Measurements from ENCODE around the gene HORMAD2. TPM values are rescaled to one million over a fixed set of nuclear protein-coding genes. Genes with fewer than 3 reads are reported as not detected.
A peak's percentile ranks its signal among the peaks of the same experiment; 100 is the strongest.

HORMAD2 gene
- total RNA-seq, 1 experiment from 2014 or later: not detected

- H3K27ac ChIP-seq: no peak overlapping the region
- no TSS peak for BruUV-seq (replicated peaks)
- CTCF ChIA-PET: no interaction called here
Measured at GRCh38 chr22:30074994-30075393, 5.3 kb upstream of the HORMAD2 start.

GRCh38 chr22:30077279-30077880, 2.9 kb upstream of the HORMAD2 start:
- Histone ChIP-seq H3K4me3 (no peak overlapping the region), H3K9me2 (ENCODE audit: insufficient read depth) (no peaks in the 10 kb centered on the region), H3K36me3 (ENCODE audit: low read depth) (no peaks in the 10 kb centered on the region), H3K27ac (no peak overlapping the region), H3K79me2 (ENCODE audit: low read depth) (no peaks in the 10 kb centered on the region), H2AFZ (no peak overlapping the region), H3F3A (ENCODE audit: insufficient read depth, low read depth) (no peaks in the 10 kb centered on the region), H3K4me2 (no peak overlapping the region), H3K27me3 (ENCODE audit: insufficient read depth, low read depth) (no peaks in the 10 kb centered on the region), H3K9me3 (ENCODE audit: insufficient read depth, low read depth) (no peaks in the 10 kb centered on the region), H3K4me1 (replicated peaks; ENCODE audit: insufficient read depth) (no peaks in the 10 kb centered on the region), H4K20me1 (ENCODE audit: insufficient read depth) (no peaks in the 10 kb centered on the region)
- DNase-seq: no peak
- TF ChIP-seq CTCF (conservative IDR thresholded peaks at IDR 0.05): no peak
- TF ChIP-seq EZH2 (IDR thresholded peaks at IDR 0.05; ENCODE audit: low read depth): no peak
- ChIA-PET CTCF (no interaction called here), POLR2A (ENCODE audit: unreplicated experiment) (no interaction called here)
- no TSS peak for BruUV-seq (replicated peaks)
- intact Hi-C loops (cut with micrococcal nuclease; ENCODE audit: unreplicated experiment): no loop called here

More at GRCh38 chr22:30074994-30075393, 5.3 kb upstream of the HORMAD2 start:
- TF ChIP-seq CTCF (conservative IDR thresholded peaks at IDR 0.05) (no peak), EZH2 (IDR thresholded peaks at IDR 0.05; ENCODE audit: low read depth) (no peak)
- H3K9me3 ChIP-seq (ENCODE audit: insufficient read depth, low read depth): no peaks in the 10 kb centered on the region
- POLR2A ChIA-PET (ENCODE audit: unreplicated experiment): no interaction called here
- H2AFZ ChIP-seq: no peak overlapping the region
- no peaks in the 10 kb centered on the region for H3K27me3 ChIP-seq (ENCODE audit: insufficient read depth, low read depth)
- no peaks in the 10 kb centered on the region for H3F3A ChIP-seq (ENCODE audit: insufficient read depth, low read depth)
- intact Hi-C loops (cut with micrococcal nuclease; ENCODE audit: unreplicated experiment): no loop called here
- H4K20me1 ChIP-seq (ENCODE audit: insufficient read depth): no peaks in the 10 kb centered on the region
- no peaks in the 10 kb centered on the region for H3K36me3 ChIP-seq (ENCODE audit: low read depth)
- no peaks in the 10 kb centered on the region for H3K4me1 ChIP-seq (replicated peaks; ENCODE audit: insufficient read depth)
- no peak overlapping the region for H3K4me3 ChIP-seq
- H3K9me2 ChIP-seq (ENCODE audit: insufficient read depth): no peaks in the 10 kb centered on the region
- no peaks in the 10 kb centered on the region for H3K79me2 ChIP-seq (ENCODE audit: low read depth)
- no peak overlapping the region for H3K4me2 ChIP-seq
- DNase-seq: no peak

- CTCF ChIA-PET: no interaction called here
- no TSS peak for BruUV-seq (replicated peaks)
- intact Hi-C loops (cut with micrococcal nuclease; ENCODE audit: unreplicated experiment): no loop called here
Measured at GRCh38 chr22:30078320-30079311, 1.6 kb upstream of the HORMAD2 start.

More at GRCh38 chr22:30078320-30079311, 1.6 kb upstream of the HORMAD2 start:
- Histone ChIP-seq H3K4me2 (peak overlapping the region; percentile 80; the same call in 1 of the 2 replicates), H3K9me2 (ENCODE audit: insufficient read depth) (no peaks in the 10 kb centered on the region), H3K4me3 (no peak overlapping the region), H4K20me1 (ENCODE audit: insufficient read depth) (no peaks in the 10 kb centered on the region), H3K36me3 (ENCODE audit: low read depth) (no peaks in the 10 kb centered on the region), H3K79me2 (ENCODE audit: low read depth) (no peaks in the 10 kb centered on the region), H2AFZ (no peak overlapping the region), H3K27me3 (ENCODE audit: insufficient read depth, low read depth) (no peaks in the 10 kb centered on the region), H3F3A (ENCODE audit: insufficient read depth, low read depth) (no peaks in the 10 kb centered on the region), H3K27ac (no peak overlapping the region), H3K9me3 (ENCODE audit: insufficient read depth, low read depth) (no peaks in the 10 kb centered on the region), H3K4me1 (replicated peaks; ENCODE audit: insufficient read depth) (no peaks in the 10 kb centered on the region)
- TF ChIP-seq EZH2 (IDR thresholded peaks at IDR 0.05; ENCODE audit: low read depth) (no peak), CTCF (conservative IDR thresholded peaks at IDR 0.05) (no peak)
- POLR2A ChIA-PET (ENCODE audit: unreplicated experiment): interaction anchor here (0.6 kb wide), 1 partner anchor 41 kb away, joined by 3 read pairs; no protein-coding TSS in a partner anchor
- DNase-seq: no peak
